GM12878 (cell line): ENCODE measurements around the gene CEP131. TPM values are rescaled to one million over a fixed set of nuclear protein-coding genes. Genes with fewer than 3 reads are reported as not detected.

Experiments used
- ATAC-seq: fragments of 200-7000 bp; cut with Tn5 transposase; 3 replicates; pipeline ENCODE4 v1.9.1; 2020; ENCODE audit warnings: mild to moderate bottlenecking, moderate library complexity
- BruUV-seq: library from RNA; stranded (reverse); fragments of 400-500 nt; replicated peaks from 2 replicates; lab custom pipeline; 2021; lab: Mats Ljungman, UMichigan
- CTCF ChIA-PET: fragments of 300-600 bp; sonication (Branson Sonifier 250); formaldehyde crosslinking; extraction: SDS; loops from one replicate; lab custom pipeline; 2021; ENCODE audit warnings: inconsistent platforms; lab: Yijun Ruan, JAX
- POLR2A ChIA-PET: fragments of 350-600 bp; formaldehyde crosslinking; extraction: SDS; loops from one replicate; lab custom pipeline; 2021; ENCODE audit warnings: inconsistent platforms; lab: Charles Lee
- RAD21 ChIA-PET: fragments of 300-600 bp; sonication (Branson Sonifier 250); formaldehyde crosslinking; loops from one replicate; lab custom pipeline; 2023; ENCODE audit warnings: antibody characterized with exemption; ENCODE audit not compliant: unreplicated experiment; lab: Charles Lee
- SMC1A ChIA-PET: fragments of 300-600 bp; sonication (Branson Sonifier 250); formaldehyde crosslinking; loops from one replicate; lab custom pipeline; 2023; ENCODE audit not compliant: unreplicated experiment, uncharacterized antibody; lab: Charles Lee
- DNase-seq: peaks from one replicate; pipeline ENCODE4 v3.0.0-alpha.2; 2011; ENCODE audit warnings: low read depth, low spot score
- FAIRE-seq: peaks from 3 replicates; lab custom pipeline; 2011; peaks lifted over from hg19 to GRCh38; lab: Jason Lieb, UNC
- H2AFZ ChIP-seq: 2 replicates; pipeline ENCODE4 v1.6.0; 2011; ENCODE audit warnings: low read depth, low read length, control low read depth; ENCODE audit not compliant: control insufficient read depth
- H3K27ac ChIP-seq: 2 replicates; pipeline ENCODE4 v1.5.1; 2011; ENCODE audit warnings: control low read depth; ENCODE audit not compliant: control insufficient read depth, insufficient read depth
- H3K27me3 ChIP-seq, 2 experiments: replicated peaks in 1 of 2; 2 replicates each; pipeline versions ENCODE4 v1.6.0 to v1.6.1; 2011; ENCODE audit warnings: low read length in 1 of 2; ENCODE audit not compliant: control insufficient read depth in 2 of 2, insufficient read depth in 2 of 2
- H3K36me3 ChIP-seq, 2 experiments: 2 replicates each; pipeline ENCODE4 v1.5.1; 2011; ENCODE audit warnings: low read length in 1 of 2; ENCODE audit not compliant: control insufficient read depth in 2 of 2, insufficient read depth in 2 of 2
- H3K4me1 ChIP-seq: 2 replicates; pipeline ENCODE4 v1.6.1; 2011; ENCODE audit warnings: mild to moderate bottlenecking, low read length, moderate library complexity, mixed read lengths; ENCODE audit not compliant: control insufficient read depth, insufficient read depth
- H3K4me2 ChIP-seq: 2 replicates; pipeline ENCODE4 v1.6.0; 2011; ENCODE audit warnings: control low read depth; ENCODE audit not compliant: control insufficient read depth, insufficient read depth
- H3K4me3 ChIP-seq: fragments of 200-600 bp; sonication (generic); 2 replicates; pipeline ENCODE4 v1.5.1; 2016
- H3K79me2 ChIP-seq: 2 replicates; pipeline ENCODE4 v1.6.0; 2011; ENCODE audit warnings: low read length; ENCODE audit not compliant: control insufficient read depth, insufficient read depth
- H3K9ac ChIP-seq: 2 replicates; pipeline ENCODE4 v1.8.0; 2011; ENCODE audit warnings: low read length, control low read depth, mixed read lengths; ENCODE audit not compliant: control insufficient read depth, insufficient read depth
- H3K9me3 ChIP-seq: replicated peaks from 3 replicates; pipeline ENCODE4 v1.5.1; 2011; ENCODE audit warnings: mild to moderate bottlenecking, low read length; ENCODE audit not compliant: control insufficient read depth, insufficient read depth
- H4K20me1 ChIP-seq: 2 replicates; pipeline ENCODE4 v1.6.0; 2011; ENCODE audit not compliant: control insufficient read depth, insufficient read depth
- BCL11A ChIP-seq: IDR thresholded peaks from 2 replicates; pipeline ENCODE4 v1.6.1; 2011; ENCODE audit warnings: low read depth, low read length
- CBFB ChIP-seq: IDR thresholded peaks from 2 replicates; pipeline ENCODE4 v1.6.1; 2016; ENCODE audit warnings: antibody characterized with exemption, low read depth
- EGR1 ChIP-seq, 2 experiments: IDR thresholded peaks; 1 replicate in 1 of 2; 2 replicates in 1 of 2; pipeline ENCODE4 v1.6.1; 2011 to 2012; ENCODE audit warnings: low read depth in 2 of 2, low read length in 2 of 2, borderline replicate concordance in 1 of 2, mild to moderate bottlenecking in 1 of 2, moderate library complexity in 1 of 2
- FOXM1 ChIP-seq: IDR thresholded peaks from 2 replicates; pipeline ENCODE4 v1.6.1; 2012; ENCODE audit warnings: low read depth, mild to moderate bottlenecking, inconsistent platforms, low read length, moderate library complexity
- NRF1 ChIP-seq: conservative IDR thresholded peaks from 2 replicates; pipeline ENCODE4 v1.6.1; 2011; ENCODE audit warnings: mild to moderate bottlenecking, low read depth, low read length, improper control_type of control experiment
- PBX3 ChIP-seq: IDR thresholded peaks from 2 replicates; pipeline ENCODE4 v1.6.1; 2011; ENCODE audit warnings: mild to moderate bottlenecking, low read depth, low read length, moderate library complexity; ENCODE audit not compliant: insufficient replicate concordance
- RBBP5 ChIP-seq: fragments of 200-600 bp; sonication (generic); conservative IDR thresholded peaks from 2 replicates; pipeline ENCODE4 v1.6.1; 2016
- REST ChIP-seq: IDR thresholded peaks from 2 replicates; pipeline ENCODE4 v1.6.1; 2012; ENCODE audit warnings: mild to moderate bottlenecking, low read depth, low read length
- RUNX3 ChIP-seq: IDR thresholded peaks from 2 replicates; pipeline ENCODE4 v1.6.1; 2012; ENCODE audit warnings: low read length, inconsistent platforms
- WGBS: methylation state at CpG from one replicate; pipeline ENCODE4 v1.1.6; 2016; ENCODE audit warnings: low lambda C conversion rate; ENCODE audit not compliant: insufficient replicate concordance, insufficient coverage; ENCODE audit errors: missing lambda C conversion rate; 5-methylcytosine and 5-hydroxymethylcytosine counted together
- in situ Hi-C: fragments of 300-500 bp; cut with MboI; formaldehyde crosslinking; loops from 9 replicates; pipeline ENCODE4 v1.14.3; 2018; ENCODE audit warnings: mixed read lengths
- intact Hi-C: fragments of 100-400 bp; cut with micrococcal nuclease; formaldehyde crosslinking; loops from one replicate; pipeline ENCODE4 v1.14.2; 2022; ENCODE audit not compliant: unreplicated experiment
- polyA plus RNA-seq, 11 experiments: library from polyadenylated mRNA; depleted of rRNA in 4 of 11; unstranded in 6 of 11; stranded (reverse) in 5 of 11; fragments of >200 nt; fragmentation: Nextera tagmentation in 4 of 11; fragmentation: Illumina TruSeq in 1 of 11; extraction: Ambion mirVana in 4 of 11; extraction: Trizol in 1 of 11; gene quantifications; 1 replicate in 1 of 11; 2 replicates in 10 of 11; pipeline versions ENCODE4 v1.2.1 to v1.2.3, GENCODE V29; 2011 to 2016; ENCODE audit warnings: inconsistent platforms in 2 of 11, missing spikeins in 2 of 11, low read depth in 1 of 11
- total RNA-seq, 4 experiments: library from RNA; depleted of rRNA in 3 of 4; stranded (reverse); fragments of >200 nt in 3 of 4; fragmentation: Illumina TruSeq in 1 of 4; extraction: Trizol in 1 of 4; gene quantifications; 2 replicates each; pipeline versions ENCODE4 v1.2.1 to v1.2.3, GENCODE V29; 2013 to 2021
- TF ChIP-seq, protein P1 (sequence below): IDR thresholded peaks from 2 replicates; pipeline ENCODE4 v1.6.1; 2012; ENCODE audit warnings: improper control_type of control experiment, low read depth, low read length; ENCODE audit not compliant: insufficient replicate concordance

The CEP131 gene
- total and polyA plus RNA-seq, 10 of the 15 experiments (the other 5 are each of a cell fraction or from before 2014, with no cell fraction given), result 0.05 to 17.3 (median 6.7) TPM

- SMC1A ChIA-PET, result no interaction called here
These were observed 20.4 kb downstream of the CEP131 start for GRCh38 chr17:81202318-81202717.

More at GRCh38 chr17:81202318-81202717, 20.4 kb downstream of the CEP131 start:
- H2AFZ ChIP-seq, result no peak overlapping the region
- no peak for ATAC-seq
- intact Hi-C loops (no loop called here), in situ Hi-C loops (no loop called here)
- no peak overlapping the region for H3K4me2 ChIP-seq
- no peak overlapping the region for H3K4me3 ChIP-seq
- no peak overlapping the region for H3K9ac ChIP-seq
- H3K9me3 ChIP-seq, result no peaks in the 10 kb centered on the region
- no peaks in the 10 kb centered on the region for H3K79me2 ChIP-seq
- no peaks in the 10 kb centered on the region for H3K4me1 ChIP-seq
- DNase-seq, result no peak
- peaks cover 4 to 8% of the 10 kb centered on the region in 2 experiments; a peak in 2 of 4 replicates for H3K36me3 ChIP-seq
- no peak overlapping the region for H3K27ac ChIP-seq
- RAD21 ChIA-PET, result no interaction called here
- TF ChIP-seq CBFB (no peak), PBX3 (no peak), FOXM1 (no peak), RBBP5 (no peak), NRF1 (no peak), REST (no peak), BCL11A (no peak), EGR1 (IDR thresholded peaks at IDR 0.05; ENCODE audit: borderline replicate concordance in 1 of 2, low read depth in 2 of 2, low read length in 2 of 2) (no peak), RUNX3 (no peak)
- TF ChIP-seq, protein P1, sequence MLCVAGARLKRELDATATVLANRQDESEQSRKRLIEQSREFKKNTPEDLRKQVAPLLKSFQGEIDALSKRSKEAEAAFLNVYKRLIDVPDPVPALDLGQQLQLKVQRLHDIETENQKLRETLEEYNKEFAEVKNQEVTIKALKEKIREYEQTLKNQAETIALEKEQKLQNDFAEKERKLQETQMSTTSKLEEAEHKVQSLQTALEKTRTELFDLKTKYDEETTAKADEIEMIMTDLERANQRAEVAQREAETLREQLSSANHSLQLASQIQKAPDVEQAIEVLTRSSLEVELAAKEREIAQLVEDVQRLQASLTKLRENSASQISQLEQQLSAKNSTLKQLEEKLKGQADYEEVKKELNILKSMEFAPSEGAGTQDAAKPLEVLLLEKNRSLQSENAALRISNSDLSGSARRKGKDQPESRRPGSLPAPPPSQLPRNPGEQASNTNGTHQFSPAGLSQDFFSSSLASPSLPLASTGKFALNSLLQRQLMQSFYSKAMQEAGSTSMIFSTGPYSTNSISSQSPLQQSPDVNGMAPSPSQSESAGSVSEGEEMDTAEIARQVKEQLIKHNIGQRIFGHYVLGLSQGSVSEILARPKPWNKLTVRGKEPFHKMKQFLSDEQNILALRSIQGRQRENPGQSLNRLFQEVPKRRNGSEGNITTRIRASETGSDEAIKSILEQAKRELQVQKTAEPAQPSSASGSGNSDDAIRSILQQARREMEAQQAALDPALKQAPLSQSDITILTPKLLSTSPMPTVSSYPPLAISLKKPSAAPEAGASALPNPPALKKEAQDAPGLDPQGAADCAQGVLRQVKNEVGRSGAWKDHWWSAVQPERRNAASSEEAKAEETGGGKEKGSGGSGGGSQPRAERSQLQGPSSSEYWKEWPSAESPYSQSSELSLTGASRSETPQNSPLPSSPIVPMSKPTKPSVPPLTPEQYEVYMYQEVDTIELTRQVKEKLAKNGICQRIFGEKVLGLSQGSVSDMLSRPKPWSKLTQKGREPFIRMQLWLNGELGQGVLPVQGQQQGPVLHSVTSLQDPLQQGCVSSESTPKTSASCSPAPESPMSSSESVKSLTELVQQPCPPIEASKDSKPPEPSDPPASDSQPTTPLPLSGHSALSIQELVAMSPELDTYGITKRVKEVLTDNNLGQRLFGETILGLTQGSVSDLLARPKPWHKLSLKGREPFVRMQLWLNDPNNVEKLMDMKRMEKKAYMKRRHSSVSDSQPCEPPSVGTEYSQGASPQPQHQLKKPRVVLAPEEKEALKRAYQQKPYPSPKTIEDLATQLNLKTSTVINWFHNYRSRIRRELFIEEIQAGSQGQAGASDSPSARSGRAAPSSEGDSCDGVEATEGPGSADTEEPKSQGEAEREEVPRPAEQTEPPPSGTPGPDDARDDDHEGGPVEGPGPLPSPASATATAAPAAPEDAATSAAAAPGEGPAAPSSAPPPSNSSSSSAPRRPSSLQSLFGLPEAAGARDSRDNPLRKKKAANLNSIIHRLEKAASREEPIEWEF, result no peak
- 96% methylated on average over 10 of the region's 10 CpGs for WGBS
- CTCF ChIA-PET, result no interaction called here
- no TSS peak for BruUV-seq
- H4K20me1 ChIP-seq, result no peaks in the 10 kb centered on the region
- POLR2A ChIA-PET, result no interaction called here
- no peak for FAIRE-seq
- no peaks in the 10 kb centered on the region for H3K27me3 ChIP-seq
